ENCODE data around the gene TRABD2B.

The TRABD2B gene

DNA sequence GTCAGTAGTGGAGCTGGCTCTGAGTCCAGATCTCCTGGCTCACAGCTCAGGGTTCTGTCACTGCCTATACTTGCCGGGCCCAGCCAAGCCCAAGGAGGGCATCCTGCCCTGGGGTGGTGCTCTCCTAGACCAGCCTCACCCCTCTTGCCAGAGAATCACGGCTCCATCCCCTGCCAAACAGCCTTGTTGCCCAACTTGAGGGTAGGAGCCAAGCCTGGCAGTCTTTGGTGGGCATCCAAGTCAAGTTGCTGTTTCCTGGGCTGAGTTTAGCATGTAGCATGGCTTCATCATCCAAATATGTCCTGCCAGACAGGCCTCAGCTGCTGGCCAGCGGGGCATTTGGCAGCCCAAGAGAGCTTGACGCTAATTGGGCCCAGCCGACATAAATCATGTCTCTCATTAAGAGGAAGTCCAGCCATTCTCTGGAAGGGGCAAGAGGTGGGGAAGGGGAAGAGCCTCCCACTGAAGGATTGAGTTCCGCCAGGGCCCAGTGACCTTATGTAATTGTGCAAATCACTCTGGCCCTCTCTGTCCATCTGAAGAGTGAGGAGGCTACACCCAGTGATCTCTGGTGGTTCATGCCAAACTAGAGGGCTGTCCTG lies 22.6 kb upstream of the TRABD2B start:
- DNase-seq = no peak

- no peak for DNase-seq
These were observed 21.6 kb upstream of the TRABD2B start for GRCh38 chr1:48018799-48019198.

DNA sequence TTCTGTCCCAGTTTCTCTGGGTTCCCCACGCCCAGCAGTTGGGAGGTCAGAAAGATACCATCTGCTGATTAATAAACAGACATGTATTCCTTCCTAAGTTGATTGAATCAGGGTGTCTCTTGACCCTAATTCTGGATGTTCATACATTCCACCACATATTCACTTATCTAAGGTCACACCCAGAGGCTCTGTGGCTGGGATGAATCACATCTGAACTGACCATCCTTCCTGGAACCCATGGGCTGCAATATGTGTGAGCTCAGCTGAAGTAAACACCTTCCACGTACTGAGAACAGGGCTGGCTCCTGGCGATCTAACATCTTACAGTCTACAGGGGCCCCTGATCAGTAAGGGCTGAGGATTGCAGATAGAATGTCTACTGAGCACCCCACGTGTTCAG lies 20.5 kb upstream of the TRABD2B start:
- no peak for DNase-seq

- no peak for DNase-seq
These were observed 19.3 kb upstream of the TRABD2B start for GRCh38 chr1:48016515-48016914.

GRCh38 chr1:48013270-48013669 lies 16.1 kb upstream of the TRABD2B start:
- no peak for DNase-seq

DNA sequence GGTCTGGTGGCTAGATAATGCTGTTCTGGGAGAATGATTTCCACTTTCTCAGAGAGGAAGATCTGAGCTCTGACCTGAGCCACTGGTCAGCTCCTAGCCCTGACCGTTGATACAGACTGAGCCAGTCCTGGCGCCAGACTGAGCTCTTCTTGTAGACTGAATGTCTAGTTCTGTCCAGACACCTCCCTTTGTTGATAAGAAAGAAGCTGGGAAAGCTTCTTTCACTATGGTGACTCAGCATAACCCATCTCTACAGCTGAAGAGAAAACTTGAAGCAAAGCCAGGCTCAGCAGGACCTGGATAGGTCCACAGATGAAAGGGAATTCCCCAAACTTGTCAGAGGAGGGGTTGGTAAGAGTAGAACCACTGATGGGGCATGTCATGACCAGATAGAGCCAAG lies 9.9 kb upstream of the TRABD2B start:
- DNase-seq = no peak

- DNase-seq = no peak
These were observed 9.1 kb upstream of the TRABD2B start for GRCh38 chr1:48006264-48006663.

DNA sequence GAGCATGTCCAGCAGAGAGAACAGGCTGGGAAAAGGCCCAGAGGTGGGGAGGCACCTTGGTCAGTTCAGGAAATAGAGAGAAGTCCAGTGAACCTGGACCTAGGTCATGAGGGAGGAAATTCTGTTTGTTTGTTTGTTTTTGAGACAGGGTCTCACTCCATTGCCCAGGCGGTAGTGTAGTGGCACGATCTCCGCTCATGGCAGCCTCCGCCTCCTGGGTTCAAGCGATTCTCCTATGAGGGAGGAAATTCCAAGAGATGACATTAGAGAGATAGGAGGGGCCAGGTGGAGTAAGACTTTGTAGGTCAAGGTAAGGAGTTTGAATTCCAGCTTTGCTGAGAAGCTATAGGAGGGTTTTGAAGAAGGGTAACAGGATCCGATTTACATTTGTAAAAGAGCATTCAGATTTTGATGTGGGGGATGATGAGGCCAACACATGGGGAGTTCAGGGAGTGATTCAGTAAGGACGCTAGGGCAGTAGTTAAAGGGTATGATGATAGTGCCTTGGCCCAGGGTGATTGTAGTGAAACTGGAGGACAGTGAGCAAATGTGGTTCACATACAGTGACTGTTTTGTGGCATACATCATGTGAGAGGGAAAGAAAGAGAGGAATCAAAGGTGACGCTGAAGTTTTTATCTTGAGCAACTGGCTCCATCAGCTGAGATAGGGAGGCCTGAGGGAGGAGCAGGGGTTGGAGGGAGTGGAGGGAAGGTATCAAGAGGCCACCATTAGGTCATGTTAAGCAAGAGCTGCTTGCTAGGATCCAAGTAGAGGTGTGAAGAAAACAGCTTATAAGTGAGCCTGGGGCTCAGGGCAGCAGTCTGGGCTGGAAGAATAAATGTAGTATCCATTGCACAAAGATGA lies 8.3 kb upstream of the TRABD2B start:
- DNase-seq = no peak

GRCh38 chr1:48003741-48004531 lies 6.8 kb upstream of the TRABD2B start:
- DNase-seq = no peak

GRCh38 chr1:48002142-48002541 lies 5.0 kb upstream of the TRABD2B start:
- DNase-seq = no peak

DNA sequence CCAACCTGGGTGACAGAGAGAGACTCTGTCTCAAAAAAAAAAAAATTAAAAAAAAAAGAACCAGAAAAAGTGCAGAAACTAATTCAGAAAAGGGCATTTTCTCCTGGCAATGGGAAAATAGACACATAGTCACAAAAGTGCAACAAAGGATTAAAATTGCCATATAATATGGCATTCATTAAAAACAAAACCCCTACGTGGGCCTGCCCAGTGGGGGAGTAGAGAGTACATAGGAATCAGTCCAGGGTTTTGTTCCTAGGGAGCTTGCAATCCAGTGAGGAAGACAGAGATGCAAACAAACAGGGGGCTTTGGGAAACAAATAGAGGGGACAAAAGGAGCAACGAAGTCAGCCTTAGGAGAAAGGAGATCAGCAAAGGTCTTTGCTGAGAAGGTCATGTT lies 4.5 kb upstream of the TRABD2B start:
- DNase-seq = no peak

DNA sequence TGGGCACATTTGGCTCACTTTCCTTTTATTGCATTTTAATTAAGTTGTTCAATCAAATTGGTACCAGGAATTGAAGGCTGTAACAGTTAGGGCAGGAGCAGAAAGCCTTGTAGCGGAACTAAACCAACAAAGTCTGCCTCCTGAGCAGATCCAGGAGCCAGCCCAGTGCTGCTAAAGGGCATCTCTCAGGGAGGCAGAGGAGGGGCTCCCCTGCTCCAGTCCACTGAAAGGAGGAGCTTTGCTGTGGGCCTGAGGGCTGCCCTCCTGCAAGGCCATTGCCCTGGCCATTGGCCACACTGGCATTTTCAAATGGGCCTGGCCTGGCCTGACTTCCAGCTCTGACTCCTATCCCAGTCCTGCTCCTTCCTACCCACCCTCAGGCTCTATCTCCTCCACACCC lies 3.7 kb upstream of the TRABD2B start:
- DNase-seq = no peak

DNA sequence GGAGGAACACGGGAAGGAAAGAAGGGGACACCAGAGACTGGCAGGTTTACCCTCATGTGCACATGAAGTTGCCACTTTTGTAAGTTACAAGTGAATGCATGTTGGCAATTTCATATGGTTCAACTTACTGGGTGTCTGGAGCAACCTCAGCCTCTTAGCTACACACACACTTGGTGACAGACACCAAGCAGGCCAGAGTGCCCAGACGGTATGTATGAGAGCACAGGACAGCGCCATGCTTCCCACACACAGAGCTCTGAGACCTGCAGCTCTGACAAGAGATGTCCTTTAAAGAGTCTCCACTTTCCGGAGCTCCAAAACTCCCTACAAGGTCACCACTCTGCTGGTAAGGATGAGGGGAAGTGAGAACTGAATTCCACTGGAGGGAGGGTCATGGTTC lies 1.9 kb upstream of the TRABD2B start:
- DNase-seq = no peak

GRCh38 chr1:47998396-47998990 lies 1.3 kb upstream of the TRABD2B start:
- DNase-seq = no peak

GRCh38 chr1:47996406-47997226 lies 569 bp downstream of the TRABD2B start:
- no peak for DNase-seq

DNA sequence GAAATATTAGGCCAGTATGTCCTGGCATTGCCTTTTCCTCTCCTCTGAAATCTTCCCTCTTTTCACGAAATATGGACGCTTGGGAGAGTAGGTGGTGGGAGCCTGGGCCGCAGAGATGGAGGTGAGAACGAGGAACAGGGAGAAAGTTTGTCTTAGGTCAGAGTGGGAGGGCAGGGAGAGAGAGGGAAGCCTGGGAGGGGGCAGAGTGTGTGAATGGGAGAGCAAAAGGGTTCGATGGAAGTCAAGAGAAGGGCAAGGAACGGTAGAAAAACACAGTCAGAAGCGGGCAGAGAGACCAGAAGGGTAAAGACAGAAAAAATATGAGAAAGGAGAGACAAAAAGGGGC lies 1.2 kb downstream of the TRABD2B start:
- DNase-seq = no peak

DNA sequence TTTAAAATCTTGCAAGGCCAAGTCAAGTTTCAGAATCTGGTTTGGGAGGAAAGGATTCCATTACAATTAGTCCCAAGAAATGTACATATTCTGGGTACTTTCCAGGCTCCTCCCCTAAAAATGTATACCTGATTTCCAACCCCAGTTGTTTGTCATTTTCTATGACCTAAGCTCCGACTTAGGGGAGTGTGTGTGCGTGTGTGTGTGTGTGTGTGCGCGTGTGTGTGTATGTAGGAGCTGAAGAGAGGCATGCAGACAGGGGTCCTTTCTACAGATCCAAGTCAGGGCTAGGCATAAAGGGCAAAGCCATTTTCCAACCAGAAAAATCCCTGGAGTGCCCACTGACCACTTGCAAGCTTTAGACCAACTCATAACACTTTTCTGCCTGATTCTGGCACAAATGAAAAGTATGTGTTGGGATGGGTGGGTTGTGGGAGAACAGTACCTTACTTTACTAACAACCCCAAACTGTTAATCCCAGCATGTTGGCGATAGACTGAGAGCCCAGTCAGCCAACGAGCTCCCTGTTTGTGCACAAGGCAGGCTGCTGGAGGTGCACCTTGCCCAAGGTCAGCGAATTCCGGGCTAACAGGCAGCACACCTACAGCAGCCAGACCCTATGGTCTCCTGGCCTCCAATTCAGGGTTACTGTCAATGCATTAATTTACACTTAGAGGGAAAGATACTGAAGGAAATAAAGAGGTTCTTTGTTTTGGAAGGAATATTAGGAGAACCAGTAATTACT lies 1.7 kb downstream of the TRABD2B start:
- no peak for DNase-seq

- no peak for DNase-seq
These were observed 3.1 kb downstream of the TRABD2B start for GRCh38 chr1:47993881-47994625.

DNA sequence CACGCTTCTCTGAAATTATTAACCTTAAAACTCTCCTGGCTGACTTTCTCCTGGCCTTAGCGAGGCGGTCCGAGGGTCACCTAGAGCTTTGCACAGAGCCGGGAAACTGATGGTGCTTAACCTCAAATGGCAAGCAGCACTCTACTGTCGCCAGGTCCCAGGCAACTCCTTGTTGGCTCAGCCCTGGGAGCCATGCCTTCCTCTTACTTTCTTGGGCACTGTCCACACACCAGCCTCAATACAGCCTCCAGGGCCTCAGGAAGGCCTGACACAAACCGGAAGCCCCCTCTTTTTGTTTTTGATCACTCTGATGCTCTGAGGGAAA lies 3.8 kb downstream of the TRABD2B start:
- DNase-seq = no peak

- DNase-seq = no peak
These were observed 4.3 kb downstream of the TRABD2B start for GRCh38 chr1:47992720-47993415.

GRCh38 chr1:47991673-47992072 lies 5.5 kb downstream of the TRABD2B start:
- DNase-seq = no peak

All from activated CD4-positive, alpha-beta T cell treated with anti-CD3 and anti-CD28 coated beads, Interleukin-2, amount 50 U/mL, for 48 hours (primary cell).